HUES64 (cell line): ENCODE data around the gene MTM1.
A peak's percentile ranks its signal among the peaks of the same experiment; 100 is the strongest.

Source experiments
- H3K27ac ChIP-seq: 2 replicates; pipeline ENCODE4 v1.7.0; 2013; ENCODE audit warnings: low read depth, low read length, inconsistent platforms
- H3K27me3 ChIP-seq: 2 replicates; pipeline ENCODE4 v1.6.1; 2013; ENCODE audit warnings: mild to moderate bottlenecking, low read length; ENCODE audit not compliant: insufficient read depth
- H3K36me3 ChIP-seq: 2 replicates; pipeline ENCODE4 v1.6.1; 2013; ENCODE audit warnings: mild to moderate bottlenecking, low read length; ENCODE audit not compliant: insufficient read depth
- H3K4me1 ChIP-seq: 2 replicates; pipeline ENCODE4 v1.6.1; 2013; ENCODE audit warnings: mild to moderate bottlenecking, low read length, moderate library complexity; ENCODE audit not compliant: insufficient read depth
- H3K4me3 ChIP-seq: 2 replicates; pipeline ENCODE4 v1.5.1; 2013; ENCODE audit warnings: mild to moderate bottlenecking, low read length, moderate library complexity
- H3K9ac ChIP-seq: 2 replicates; pipeline ENCODE4 v1.6.1; 2013; ENCODE audit warnings: mild to moderate bottlenecking, low read depth, low read length
- H3K9me3 ChIP-seq: 2 replicates; pipeline ENCODE4 v1.6.1; 2013; ENCODE audit warnings: low read depth, low read length; ENCODE audit not compliant: insufficient read depth
- WGBS: fragments of 150-250, 120-280 bp; methylation state at CpG from one replicate; pipeline ENCODE4 v1.1.7; 2013; ENCODE audit warnings: missing lambda C conversion rate; 5-methylcytosine and 5-hydroxymethylcytosine counted together

MTM1 gene

GRCh38 chrX:150540965-150541364, 27.5 kb upstream of the MTM1 start:
- H3K9ac ChIP-seq = no peak overlapping the region
- H3K27ac ChIP-seq = no peak overlapping the region
- no peaks in the 10 kb centered on the region for H3K9me3 ChIP-seq
- peaks cover 3% of the 10 kb centered on the region; the same call in 1 of the 2 replicates for H3K27me3 ChIP-seq
- H3K4me3 ChIP-seq = no peak overlapping the region
- no peaks in the 10 kb centered on the region for H3K4me1 ChIP-seq
- WGBS = 92% methylated on average over 6 of the region's 6 CpGs
- H3K36me3 ChIP-seq = no peaks in the 10 kb centered on the region

GRCh38 chrX:150542846-150543229, 25.6 kb upstream of the MTM1 start:
- H3K36me3 ChIP-seq = no peaks in the 10 kb centered on the region
- peaks cover 20% of the 10 kb centered on the region for H3K27me3 ChIP-seq
- 92% methylated on average over 4 of the region's 4 CpGs for WGBS
- H3K9ac ChIP-seq = no peak overlapping the region
- H3K4me1 ChIP-seq = no peaks in the 10 kb centered on the region
- H3K27ac ChIP-seq = no peak overlapping the region
- H3K4me3 ChIP-seq = no peak overlapping the region
- H3K9me3 ChIP-seq = no peaks in the 10 kb centered on the region

- H3K9ac ChIP-seq = no peak overlapping the region
- H3K27me3 ChIP-seq = peaks cover 27% of the 10 kb centered on the region
- no peaks in the 10 kb centered on the region for H3K9me3 ChIP-seq
- no peak overlapping the region for H3K27ac ChIP-seq
- WGBS = 79% methylated on average over 13 of the region's 13 CpGs
- H3K4me3 ChIP-seq = no peak overlapping the region
- no peaks in the 10 kb centered on the region for H3K36me3 ChIP-seq
- no peaks in the 10 kb centered on the region for H3K4me1 ChIP-seq
These were observed 24.9 kb upstream of the MTM1 start for GRCh38 chrX:150543230-150544155.

GRCh38 chrX:150544222-150544787, 24.1 kb upstream of the MTM1 start:
- Histone ChIP-seq H3K9me3 (no peaks in the 10 kb centered on the region), H3K9ac (no peak overlapping the region), H3K4me1 (no peaks in the 10 kb centered on the region), H3K36me3 (no peaks in the 10 kb centered on the region), H3K4me3 (no peak overlapping the region), H3K27me3 (peaks cover 34% of the 10 kb centered on the region), H3K27ac (no peak overlapping the region)
- 60% methylated on average over 10 of the region's 11 CpGs for WGBS

- 91% methylated on average over 7 of the region's 8 CpGs for WGBS
- Histone ChIP-seq H3K27ac (no peak overlapping the region), H3K4me1 (no peaks in the 10 kb centered on the region), H3K9me3 (no peaks in the 10 kb centered on the region), H3K9ac (no peak overlapping the region), H3K36me3 (no peaks in the 10 kb centered on the region), H3K4me3 (no peak overlapping the region), H3K27me3 (peaks cover 39% of the 10 kb centered on the region)
These were observed 23.3 kb upstream of the MTM1 start for GRCh38 chrX:150544835-150545770.

GRCh38 chrX:150546711-150547153, 21.7 kb upstream of the MTM1 start:
- WGBS = 70% methylated on average over 9 of the region's 9 CpGs
- no peaks in the 10 kb centered on the region for H3K9me3 ChIP-seq
- peaks cover 50% of the 10 kb centered on the region for H3K27me3 ChIP-seq
- H3K9ac ChIP-seq = no peak overlapping the region
- H3K27ac ChIP-seq = no peak overlapping the region
- no peak overlapping the region for H3K4me3 ChIP-seq
- H3K4me1 ChIP-seq = no peaks in the 10 kb centered on the region
- no peaks in the 10 kb centered on the region for H3K36me3 ChIP-seq

GRCh38 chrX:150547375-150548115, 20.9 kb upstream of the MTM1 start:
- Histone ChIP-seq H3K9me3 (no peaks in the 10 kb centered on the region), H3K27me3 (peaks cover 50% of the 10 kb centered on the region), H3K4me1 (no peaks in the 10 kb centered on the region), H3K9ac (peak overlapping the region; percentile 37), H3K4me3 (peak overlapping the region; percentile 35), H3K27ac (no peak overlapping the region), H3K36me3 (no peaks in the 10 kb centered on the region)
- WGBS = 15% methylated on average over 54 of the region's 54 CpGs

- H3K4me3 ChIP-seq = peak overlapping the region; percentile 35; the same call in 1 of the 2 replicates
- no peak overlapping the region for H3K27ac ChIP-seq
- no peaks in the 10 kb centered on the region for H3K4me1 ChIP-seq
- H3K9ac ChIP-seq = no peak overlapping the region
- H3K27me3 ChIP-seq = peaks cover 50% of the 10 kb centered on the region
- WGBS = 85% methylated on average over 4 of the region's 4 CpGs
- H3K9me3 ChIP-seq = no peaks in the 10 kb centered on the region
- H3K36me3 ChIP-seq = no peaks in the 10 kb centered on the region
These were observed 20.2 kb upstream of the MTM1 start for GRCh38 chrX:150548251-150548650.

GRCh38 chrX:150548684-150549083, 19.7 kb upstream of the MTM1 start:
- H3K4me1 ChIP-seq = no peaks in the 10 kb centered on the region
- no peak overlapping the region for H3K9ac ChIP-seq
- 93% methylated on average over 2 of the region's 2 CpGs for WGBS
- no peaks in the 10 kb centered on the region for H3K36me3 ChIP-seq
- no peaks in the 10 kb centered on the region for H3K9me3 ChIP-seq
- H3K27me3 ChIP-seq = peaks cover 51% of the 10 kb centered on the region
- H3K4me3 ChIP-seq = no peak overlapping the region
- no peak overlapping the region for H3K27ac ChIP-seq

GRCh38 chrX:150551963-150552362, 16.5 kb upstream of the MTM1 start:
- WGBS = 99% methylated on average over 3 of the region's 3 CpGs
- Histone ChIP-seq H3K9me3 (no peaks in the 10 kb centered on the region), H3K4me3 (no peak overlapping the region), H3K4me1 (no peaks in the 10 kb centered on the region), H3K27ac (no peak overlapping the region), H3K9ac (no peak overlapping the region), H3K27me3 (peaks cover 42% of the 10 kb centered on the region), H3K36me3 (no peaks in the 10 kb centered on the region)
